K562 (cell line): ENCODE data around the gene TMEM43. TPM values are rescaled to one million over a fixed set of nuclear protein-coding genes. Genes with fewer than 3 reads are reported as not detected.

ENCODE experiments used
- ATAC-seq: fragments of 200-7000 bp; cut with Tn5 transposase; 3 replicates; pipeline ENCODE4 v1.9.1; 2020; ENCODE audit warnings: moderate library complexity
- BruUV-seq: library from RNA; stranded (reverse); fragments of 400-500 nt; replicated peaks from 2 replicates; lab custom pipeline; 2021; lab: Mats Ljungman, UMichigan
- CTCF ChIA-PET: fragments of 300-600 bp; formaldehyde crosslinking; extraction: SDS; loops from one replicate; lab custom pipeline; 2021; ENCODE audit warnings: low intra/inter-chr PET ratio; lab: Yijun Ruan, JAX
- POLR2A ChIA-PET: fragments of 300-600, 350-650 bp; sonication (Branson Sonifier 250); formaldehyde crosslinking; extraction: SDS; loops from one replicate; lab custom pipeline; 2021; ENCODE audit warnings: antibody characterized with exemption, inconsistent platforms; lab: Yijun Ruan, JAX
- DNase-seq, 4 experiments: peaks; one replicate each; pipeline versions ENCODE4 v3.0.0 to v3.0.0-alpha.2; 2011 to 2018; ENCODE audit warnings: low spot score in 3 of 4, mixed read lengths in 3 of 4; ENCODE audit errors: extremely low read depth in 1 of 4
- FAIRE-seq: peaks from 2 replicates; lab custom pipeline; 2011; peaks lifted over from hg19 to GRCh38; lab: Jason Lieb, UNC
- H2AFZ ChIP-seq: 2 replicates; pipeline ENCODE4 v1.6.0; 2011; ENCODE audit warnings: low read depth, low read length, control low read depth, inconsistent platforms
- H3K27ac ChIP-seq: fragments of 200-600 bp; 3 replicates; pipeline ENCODE4 v1.8.0; 2011; ENCODE audit warnings: low read depth, mild to moderate bottlenecking, control low read depth, inconsistent platforms, low read length, moderate library complexity, mixed read lengths; ENCODE audit errors: extremely low read depth
- H3K27me3 ChIP-seq, 2 experiments: fragments of 300-600 bp in 1 of 2; 2 replicates in 1 of 2; 3 replicates in 1 of 2; pipeline versions ENCODE4 v1.6.0 to v1.8.0; 2011; ENCODE audit warnings: inconsistent platforms in 2 of 2, low read length in 2 of 2, mild to moderate bottlenecking in 1 of 2, mixed read lengths in 1 of 2, moderate library complexity in 1 of 2; ENCODE audit not compliant: control insufficient read depth in 2 of 2, insufficient read depth in 2 of 2
- H3K36me3 ChIP-seq: fragments of 300-600 bp; 3 replicates; pipeline ENCODE4 v1.8.0; 2011; ENCODE audit warnings: mild to moderate bottlenecking, low read length, inconsistent platforms; ENCODE audit not compliant: control insufficient read depth, insufficient read depth
- H3K4me1 ChIP-seq, 2 experiments: fragments of 200-600 bp in 1 of 2; replicated peaks in 1 of 2; 2 replicates in 1 of 2; 3 replicates in 1 of 2; pipeline versions ENCODE4 v1.5.1 to v1.8.0; 2011; ENCODE audit warnings: inconsistent platforms in 2 of 2, low read length in 2 of 2, mild to moderate bottlenecking in 1 of 2, mixed read lengths in 1 of 2, moderate library complexity in 1 of 2; ENCODE audit not compliant: control insufficient read depth in 2 of 2, insufficient read depth in 2 of 2
- H3K4me2 ChIP-seq: 2 replicates; pipeline ENCODE4 v1.6.1; 2011; ENCODE audit warnings: low read length, control low read depth, inconsistent platforms, mixed read lengths; ENCODE audit not compliant: insufficient read depth
- H3K4me3 ChIP-seq: fragments of 200-600 bp; sonication (generic), shearing (Covaris generic); 2 replicates; pipeline ENCODE4 v1.5.1; 2016; ENCODE audit warnings: control low read depth, inconsistent platforms
- H3K79me2 ChIP-seq: fragments of 200-600 bp; 3 replicates; pipeline ENCODE4 v1.8.0; 2011; ENCODE audit warnings: low read length, inconsistent platforms; ENCODE audit not compliant: control insufficient read depth, insufficient read depth
- H3K9ac ChIP-seq, 2 experiments: 2 replicates each; pipeline versions ENCODE4 v1.6.0 to v1.6.1; 2011; ENCODE audit warnings: low read depth in 2 of 2, low read length in 2 of 2, control low read depth in 1 of 2, inconsistent platforms in 1 of 2, mild to moderate bottlenecking in 1 of 2, mixed read lengths in 1 of 2; ENCODE audit not compliant: insufficient read depth in 1 of 2
- H3K9me1 ChIP-seq: one replicate; pipeline ENCODE4 v1.6.0; 2011; ENCODE audit warnings: inconsistent platforms, mild to moderate bottlenecking, low read length, moderate library complexity; ENCODE audit not compliant: control insufficient read depth, insufficient read depth
- H3K9me3 ChIP-seq: replicated peaks from 2 replicates; pipeline ENCODE4 v1.5.1; 2011; ENCODE audit warnings: low read depth, low read length, inconsistent platforms; ENCODE audit not compliant: control insufficient read depth, insufficient read depth
- H4K20me1 ChIP-seq: replicated peaks from 2 replicates; pipeline ENCODE4 v1.6.1; 2011; ENCODE audit warnings: low read length, inconsistent platforms, mixed read lengths; ENCODE audit not compliant: control insufficient read depth, insufficient read depth
- ATF4 ChIP-seq: fragments of 450-650 bp; formaldehyde crosslinking; IDR thresholded peaks from 2 replicates; pipeline ENCODE4 v1.4.0; 2022; ENCODE audit warnings: mild to moderate bottlenecking, moderate library complexity
- BRD9 ChIP-seq: fragments of 450-650 bp; IDR thresholded peaks from 2 replicates; pipeline ENCODE4 v1.6.1; 2018; ENCODE audit warnings: low read depth; ENCODE audit not compliant: partially characterized antibody
- COPS2 ChIP-seq: fragments of 450-650 bp; conservative IDR thresholded peaks from 2 replicates; pipeline ENCODE4 v1.6.1; 2016; ENCODE audit warnings: mild to moderate bottlenecking, moderate library complexity
- DNMT1 ChIP-seq: fragments of 450-650 bp; IDR thresholded peaks from 2 replicates; pipeline ENCODE4 v1.6.1; 2016; ENCODE audit warnings: antibody characterized with exemption, mild to moderate bottlenecking
- E2F1 ChIP-seq: sonication (generic); formaldehyde crosslinking; IDR thresholded peaks from 2 replicates; pipeline ENCODE4 v1.8.1; 2023; ENCODE audit warnings: mild to moderate bottlenecking, missing genetic modification reagents, moderate library complexity
- PCBP1 ChIP-seq: fragments of 200-400 bp; formaldehyde crosslinking; IDR thresholded peaks from 2 replicates; pipeline ENCODE4 v1.6.1; 2018; ENCODE audit warnings: mild to moderate bottlenecking, low read depth, low read length; ENCODE audit not compliant: poor library complexity, severe bottlenecking
- SMAD1 ChIP-seq: fragments of 150-350 bp; IDR thresholded peaks from 2 replicates; pipeline ENCODE4 v1.6.1; 2014; ENCODE audit warnings: low read length, low read depth; ENCODE audit not compliant: partially characterized antibody
- SMARCB1 ChIP-seq: IDR thresholded peaks from 2 replicates; pipeline ENCODE4 v1.6.1; 2011; ENCODE audit warnings: improper control_type of control experiment, low read depth; ENCODE audit not compliant: insufficient read length
- ZHX1 ChIP-seq: fragments of 150-350 bp; conservative IDR thresholded peaks from 2 replicates; pipeline ENCODE4 v1.6.1; 2014; ENCODE audit warnings: low read length
- WGBS: fragments of 100-300 bp; shearing (Covaris generic); methylation state at CpG from one replicate; pipeline ENCODE4 v1.1.6; 2016; ENCODE audit warnings: low coverage, mixed read lengths; ENCODE audit not compliant: insufficient coverage; ENCODE audit errors: missing lambda C conversion rate; 5-methylcytosine and 5-hydroxymethylcytosine counted together
- in situ Hi-C: fragments of 300-500 bp; cut with MboI; formaldehyde crosslinking; loops from 4 replicates; pipeline ENCODE4 v1.15.0; 2018; ENCODE audit warnings: inconsistent platforms, mixed read lengths
- intact Hi-C: fragments of 100-400 bp; cut with micrococcal nuclease; formaldehyde crosslinking; loops from 2 replicates; pipeline ENCODE4 v1.14.2; 2022
- polyA plus RNA-seq, 8 experiments: library from polyadenylated mRNA; depleted of rRNA in 4 of 8; stranded (reverse) in 5 of 8; unstranded in 3 of 8; fragments of >200 nt; fragmentation: Nextera tagmentation in 2 of 8; fragmentation: Illumina TruSeq in 1 of 8; extraction: Ambion mirVana in 2 of 8; extraction: Trizol in 1 of 8; gene quantifications; 2 replicates each; pipeline versions ENCODE4 v1.2.1 to v1.2.3, GENCODE V29; 2011 to 2014; ENCODE audit warnings: inconsistent platforms in 1 of 8, missing spikeins in 1 of 8
- total RNA-seq, 7 experiments: library from RNA; depleted of rRNA in 6 of 7; stranded (reverse); fragments of >200 nt in 6 of 7; fragmentation: Illumina TruSeq in 2 of 7; extraction: Trizol in 2 of 7; gene quantifications; 2 replicates each; pipeline versions ENCODE4 v1.2.1 to v1.2.3, GENCODE V29; 2011 to 2021; ENCODE audit warnings: low replicate concordance in 1 of 7
- TF ChIP-seq, protein P1 (sequence below): sonication (generic); formaldehyde crosslinking; IDR thresholded peaks from 2 replicates; pipeline ENCODE4 v1.8.0; 2022; ENCODE audit warnings: missing genetic modification reagents, mild to moderate bottlenecking, borderline replicate concordance

TMEM43 gene
- total and polyA plus RNA-seq, 9 of the 15 experiments (the other 6 are each of a cell fraction or from before 2014, with no cell fraction given) = 16.7 to 46.1 (median 35.7) TPM

- Histone ChIP-seq H3K4me1 (peaks cover 13 to 41% of the 10 kb centered on the region in 2 experiments), H3K9me1 (no peaks in the 10 kb centered on the region), H3K4me3 (peak within 1 kb of the TSS; percentile 65), H3K4me2 (peak within 1 kb of the TSS; percentile 94), H3K27ac (peak within 1 kb of the TSS; percentile 89), H3K9me3 (no peaks in the 10 kb centered on the region), H3K27me3 (no peaks in the 10 kb centered on the region), H3K79me2 (peaks cover 97% of the 10 kb centered on the region), H4K20me1 (no peaks in the 10 kb centered on the region), H3K36me3 (peaks cover 33% of the 10 kb centered on the region), H2AFZ (peak within 1 kb of the TSS; percentile 95), H3K9ac (peak within 1 kb of the TSS; percentile 97)
- WGBS = under 1% methylated on average over 78 of the region's 78 CpGs
- DNase-seq = peak; percentile 95 to 99 (median 96)
- ChIA-PET CTCF (no interaction called here), POLR2A (interaction anchor here (0.6 to 3.5 kb wide), 33 partner anchors 8 to 864 kb away, joined by 3 to 28 read pairs (median 5); partner anchors contain the start of genes CHCHD4 and TMEM43)
- FAIRE-seq = peak; percentile 98
- TSS peak; percentile 55 for BruUV-seq
- intact Hi-C loops (loop anchor here (1.0 to 5.0 kb wide), 3 partner anchors 54 to 281 kb away; partner anchors contain the start of gene CHCHD4), in situ Hi-C loops (no loop called here)
- peak; percentile 96 for ATAC-seq
- no peak for TF ChIP-seq DNMT1
- TF ChIP-seq SMARCB1 = peak; percentile 63
- peak; percentile 80 for TF ChIP-seq SMAD1
- TF ChIP-seq, protein P1, sequence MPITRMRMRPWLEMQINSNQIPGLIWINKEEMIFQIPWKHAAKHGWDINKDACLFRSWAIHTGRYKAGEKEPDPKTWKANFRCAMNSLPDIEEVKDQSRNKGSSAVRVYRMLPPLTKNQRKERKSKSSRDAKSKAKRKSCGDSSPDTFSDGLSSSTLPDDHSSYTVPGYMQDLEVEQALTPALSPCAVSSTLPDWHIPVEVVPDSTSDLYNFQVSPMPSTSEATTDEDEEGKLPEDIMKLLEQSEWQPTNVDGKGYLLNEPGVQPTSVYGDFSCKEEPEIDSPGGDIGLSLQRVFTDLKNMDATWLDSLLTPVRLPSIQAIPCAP (CRISPR knock-in tag) = no peak
- TF ChIP-seq ZHX1 = peak; percentile 99
- peak; percentile 88 for TF ChIP-seq E2F1 (CRISPR knock-in tag)
- peak; percentile 30 for TF ChIP-seq BRD9
- peak; percentile 61; the same call in 1 of the 2 replicates for TF ChIP-seq ATF4
- peak; percentile 94 for TF ChIP-seq PCBP1
- no peak for TF ChIP-seq COPS2
Observed at GRCh38 chr3:14178247-14179113, 53.6 kb downstream of the TMEM43 start, which contains the start of the genes LSM3 and XPC. Gene LSM3, plus strand, starts transcription at chr3:14178817. Its CDS starts 44 bp downstream, at chr3:14178861. Gene XPC, minus strand, starts transcription at chr3:14178601. Its CDS starts 33 bp downstream, at chr3:14178568.
